Breast epithelium (tissue), 4 donors: Measurements from ENCODE around the gene NXPH4. TPM values are rescaled to one million over a fixed set of nuclear protein-coding genes. Genes with fewer than 3 reads are reported as not detected.
A peak's percentile ranks its signal among the peaks of the same experiment; 100 is the strongest.

ENCODE experiments used
- DNase-seq, 2 donors: peaks; one replicate each; pipeline ENCODE4 v3.0.0-alpha.2; 2019; ENCODE audit warnings: low spot score in 2 of 2
- H3K27ac ChIP-seq, 2 donors: fragments of 200-600 bp; sonication (generic) in 1 of 2; one replicate each; pipeline ENCODE4 v1.5.1; 2016 to 2019; ENCODE audit warnings: mild to moderate bottlenecking in 1 of 2
- H3K27me3 ChIP-seq, 2 donors: fragments of 200-600 bp; sonication (generic) in 1 of 2; one replicate each; pipeline versions ENCODE4 v1.5.1 to v1.6.0; 2017 to 2019; ENCODE audit warnings: control low read depth in 1 of 2, mild to moderate bottlenecking in 1 of 2
- H3K36me3 ChIP-seq: fragments of 200-600 bp; one replicate; pipeline ENCODE4 v1.5.1; 2019
- H3K4me1 ChIP-seq, 2 donors: fragments of 200-600 bp; sonication (generic); one replicate each; pipeline ENCODE4 v1.5.1; 2016 to 2019; ENCODE audit warnings: control low read depth in 1 of 2
- H3K4me3 ChIP-seq, 3 donors: fragments of 200-600 bp; sonication (generic); 1 replicate in 2 of 3; 2 replicates in 1 of 3; pipeline ENCODE4 v1.5.1; 2016 to 2019; ENCODE audit warnings: mild to moderate bottlenecking in 3 of 3, moderate library complexity in 2 of 3
- H3K9me3 ChIP-seq, 2 donors: fragments of 200-600 bp; sonication (generic) in 1 of 2; one replicate each; pipeline ENCODE4 v1.5.1; 2016 to 2019; ENCODE audit warnings: control low read depth in 1 of 2
- POLR2A ChIP-seq: fragments of 450-650 bp; IDR thresholded peaks from one replicate; pipeline ENCODE4 v1.6.1; 2016; ENCODE audit warnings: antibody characterized with exemption, mild to moderate bottlenecking, moderate library complexity
- POLR2AphosphoS5 ChIP-seq, 3 donors: sonication (generic); formaldehyde crosslinking; IDR thresholded peaks; one replicate each; pipeline ENCODE4 v1.6.1; 2017; ENCODE audit warnings: antibody characterized with exemption in 3 of 3
- intact Hi-C: fragments of 100-400 bp; cut with DNase I; formaldehyde crosslinking; loops from one replicate; pipeline ENCODE4 v1.15.1; 2023; ENCODE audit warnings: low total_unique reads
- total RNA-seq, 3 donors: library from RNA; depleted of rRNA; stranded (reverse); fragments of >200 nt; gene quantifications; one replicate each; pipeline ENCODE4 v1.1.0, GENCODE V29; 2016
- TF ChIP-seq, protein P1 (sequence below), 3 donors: fragments of 450-650 bp; IDR thresholded peaks; one replicate each; pipeline ENCODE4 v1.5.1; 2016 to 2017; ENCODE audit warnings: antibody characterized with exemption in 3 of 3, mild to moderate bottlenecking in 3 of 3, moderate library complexity in 3 of 3

NXPH4 gene
- total RNA-seq, 3 donors from 2014 or later: 0.33 TPM; not detected in 2

DNA sequence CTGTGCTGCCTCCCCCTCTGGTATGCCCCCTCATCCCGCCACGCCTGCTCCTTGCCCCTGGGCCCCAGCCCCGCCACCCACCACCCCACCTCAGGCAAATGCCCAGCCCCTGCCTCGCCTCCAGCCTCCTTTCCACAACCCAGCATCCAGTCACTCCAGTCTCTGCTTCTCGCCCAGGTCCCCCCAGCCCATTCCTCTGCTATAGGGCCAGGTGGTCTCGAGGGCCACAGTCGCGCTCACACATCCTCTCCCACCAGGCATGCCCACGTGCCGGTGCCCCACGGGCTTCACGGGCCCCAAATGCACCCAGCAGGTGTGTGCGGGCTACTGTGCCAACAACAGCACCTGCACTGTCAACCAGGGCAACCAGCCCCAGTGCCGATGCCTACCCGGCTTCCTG lies 6.1 kb upstream of the NXPH4 start:
- no peaks in the 10 kb centered on the region for H3K36me3 ChIP-seq
- H3K4me3 ChIP-seq: no peak overlapping the region
- peaks cover 0 to 7% of the 10 kb centered on the region in 2 donors for H3K27me3 ChIP-seq
- TF ChIP-seq POLR2AphosphoS5 (IDR thresholded peaks at IDR 0.05): no peak
- TF ChIP-seq, protein P1, sequence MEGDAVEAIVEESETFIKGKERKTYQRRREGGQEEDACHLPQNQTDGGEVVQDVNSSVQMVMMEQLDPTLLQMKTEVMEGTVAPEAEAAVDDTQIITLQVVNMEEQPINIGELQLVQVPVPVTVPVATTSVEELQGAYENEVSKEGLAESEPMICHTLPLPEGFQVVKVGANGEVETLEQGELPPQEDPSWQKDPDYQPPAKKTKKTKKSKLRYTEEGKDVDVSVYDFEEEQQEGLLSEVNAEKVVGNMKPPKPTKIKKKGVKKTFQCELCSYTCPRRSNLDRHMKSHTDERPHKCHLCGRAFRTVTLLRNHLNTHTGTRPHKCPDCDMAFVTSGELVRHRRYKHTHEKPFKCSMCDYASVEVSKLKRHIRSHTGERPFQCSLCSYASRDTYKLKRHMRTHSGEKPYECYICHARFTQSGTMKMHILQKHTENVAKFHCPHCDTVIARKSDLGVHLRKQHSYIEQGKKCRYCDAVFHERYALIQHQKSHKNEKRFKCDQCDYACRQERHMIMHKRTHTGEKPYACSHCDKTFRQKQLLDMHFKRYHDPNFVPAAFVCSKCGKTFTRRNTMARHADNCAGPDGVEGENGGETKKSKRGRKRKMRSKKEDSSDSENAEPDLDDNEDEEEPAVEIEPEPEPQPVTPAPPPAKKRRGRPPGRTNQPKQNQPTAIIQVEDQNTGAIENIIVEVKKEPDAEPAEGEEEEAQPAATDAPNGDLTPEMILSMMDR (IDR thresholded peaks at IDR 0.05): no peak
- TF ChIP-seq POLR2A: no peak
- no peak overlapping the region for H3K27ac ChIP-seq
- no peak for DNase-seq
- intact Hi-C loops: no loop called here
- no peaks in the 10 kb centered on the region for H3K4me1 ChIP-seq
- H3K9me3 ChIP-seq: no peaks in the 10 kb centered on the region

DNA sequence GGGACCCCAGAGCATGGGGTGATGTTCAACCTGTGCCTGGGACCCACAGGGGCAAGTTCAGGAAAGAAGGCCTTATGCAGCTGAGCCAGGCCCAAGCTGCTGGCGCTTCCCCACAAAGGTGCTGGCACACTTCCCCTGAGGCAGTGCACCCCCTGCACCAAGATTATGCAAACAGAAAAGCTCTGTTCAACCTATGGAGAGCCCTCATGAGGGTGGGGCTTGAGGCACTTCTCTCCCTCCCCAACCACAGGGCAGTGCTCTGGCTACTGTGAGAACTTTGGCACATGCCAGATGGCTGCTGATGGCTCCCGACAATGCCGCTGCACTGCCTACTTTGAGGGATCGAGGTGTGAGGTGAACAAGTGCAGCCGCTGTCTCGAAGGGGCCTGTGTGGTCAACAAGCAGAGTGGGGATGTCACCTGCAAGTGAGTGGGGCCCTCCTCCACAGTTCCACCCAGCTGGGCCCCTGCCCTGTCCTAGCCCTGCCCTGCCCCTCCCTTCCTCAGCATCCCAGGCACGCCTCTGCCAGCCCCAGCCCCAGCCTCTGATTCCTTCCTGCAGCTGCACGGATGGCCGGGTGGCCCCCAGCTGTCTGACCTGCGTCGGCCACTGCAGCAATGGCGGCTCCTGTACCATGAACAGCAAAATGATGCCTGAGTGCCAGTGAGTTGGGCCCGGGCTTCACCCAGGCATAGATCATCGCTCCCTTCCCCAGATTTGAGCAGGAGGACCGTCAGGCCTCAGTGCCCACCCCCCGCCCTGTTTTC lies 5.5 kb upstream of the NXPH4 start:
- TF ChIP-seq, protein P1 (IDR thresholded peaks at IDR 0.05): no peak
- no peak for TF ChIP-seq POLR2A
- TF ChIP-seq POLR2AphosphoS5 (IDR thresholded peaks at IDR 0.05): no peak
- DNase-seq: no peak
- Histone ChIP-seq H3K9me3 (no peaks in the 10 kb centered on the region), H3K27ac (no peak overlapping the region), H3K4me1 (no peaks in the 10 kb centered on the region), H3K36me3 (no peaks in the 10 kb centered on the region), H3K4me3 (no peak overlapping the region), H3K27me3 (peaks cover 0 to 12% of the 10 kb centered on the region in 2 donors)
- intact Hi-C loops: no loop called here

DNA sequence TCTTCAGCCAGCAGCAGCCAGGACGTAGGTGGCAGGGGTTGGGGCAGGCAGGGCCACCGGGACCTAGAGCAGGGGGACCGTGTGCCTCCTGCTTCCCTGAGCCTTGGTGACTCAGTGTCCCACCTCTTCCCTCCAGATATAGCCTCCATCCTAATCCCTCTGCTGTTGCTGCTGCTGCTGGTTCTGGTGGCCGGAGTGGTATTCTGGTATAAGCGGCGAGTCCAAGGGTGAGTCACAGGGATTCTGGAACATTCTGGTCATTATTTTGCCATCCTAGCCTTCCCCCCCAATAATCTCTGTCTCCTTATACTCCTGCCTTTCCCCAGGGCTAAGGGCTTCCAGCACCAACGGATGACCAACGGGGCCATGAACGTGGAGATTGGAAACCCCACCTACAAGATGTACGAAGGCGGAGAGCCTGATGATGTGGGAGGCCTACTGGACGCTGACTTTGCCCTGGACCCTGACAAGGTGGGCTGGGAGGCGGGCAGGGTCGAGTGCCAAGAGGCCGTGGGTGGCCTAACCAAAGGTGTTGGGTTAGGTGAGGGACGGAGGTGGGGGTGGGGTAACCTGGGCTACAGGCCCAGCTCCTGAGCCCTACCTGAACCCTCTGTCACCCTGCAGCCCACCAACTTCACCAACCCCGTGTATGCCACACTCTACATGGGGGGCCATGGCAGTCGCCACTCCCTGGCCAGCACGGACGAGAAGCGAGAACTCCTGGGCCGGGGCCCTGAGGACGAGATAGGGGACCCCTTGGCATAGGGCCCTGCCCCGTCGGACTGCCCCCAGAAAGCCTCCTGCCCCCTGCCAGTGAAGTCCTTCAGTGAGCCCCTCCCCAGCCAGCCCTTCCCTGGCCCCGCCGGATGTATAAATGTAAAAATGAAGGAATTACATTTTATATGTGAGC lies 4.5 kb upstream of the NXPH4 start:
- DNase-seq: no peak
- intact Hi-C loops: no loop called here
- no peak overlapping the region for H3K4me3 ChIP-seq
- no peaks in the 10 kb centered on the region for H3K36me3 ChIP-seq
- H3K4me1 ChIP-seq: peaks cover 1 to 6% of the 10 kb centered on the region in 2 donors
- H3K27ac ChIP-seq: peak overlapping the region in 1 of 2 donors; percentile 3
- TF ChIP-seq POLR2A (no peak), POLR2AphosphoS5 (IDR thresholded peaks at IDR 0.05) (no peak)
- TF ChIP-seq, protein P1 (IDR thresholded peaks at IDR 0.05): no peak
- no peaks in the 10 kb centered on the region for H3K9me3 ChIP-seq
- peaks cover 3 to 15% of the 10 kb centered on the region in 2 donors for H3K27me3 ChIP-seq

DNA sequence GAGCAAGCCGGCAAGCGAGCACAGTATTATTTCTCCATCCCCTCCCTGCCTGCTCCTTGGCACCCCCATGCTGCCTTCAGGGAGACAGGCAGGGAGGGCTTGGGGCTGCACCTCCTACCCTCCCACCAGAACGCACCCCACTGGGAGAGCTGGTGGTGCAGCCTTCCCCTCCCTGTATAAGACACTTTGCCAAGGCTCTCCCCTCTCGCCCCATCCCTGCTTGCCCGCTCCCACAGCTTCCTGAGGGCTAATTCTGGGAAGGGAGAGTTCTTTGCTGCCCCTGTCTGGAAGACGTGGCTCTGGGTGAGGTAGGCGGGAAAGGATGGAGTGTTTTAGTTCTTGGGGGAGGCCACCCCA lies 3.9 kb upstream of the NXPH4 start:
- peaks cover 3 to 19% of the 10 kb centered on the region in 2 donors for H3K27me3 ChIP-seq
- H3K4me3 ChIP-seq: no peak overlapping the region
- H3K9me3 ChIP-seq: no peaks in the 10 kb centered on the region
- H3K4me1 ChIP-seq: peaks cover 7 to 8% of the 10 kb centered on the region in 2 donors
- H3K27ac ChIP-seq: peak overlapping the region in 1 of 2 donors; percentile 7
- TF ChIP-seq POLR2A: no peak
- TF ChIP-seq, protein P1 (IDR thresholded peaks at IDR 0.05): no peak
- no peak for TF ChIP-seq POLR2AphosphoS5 (IDR thresholded peaks at IDR 0.05)
- intact Hi-C loops: no loop called here
- no peak for DNase-seq
- no peaks in the 10 kb centered on the region for H3K36me3 ChIP-seq
